ENCODE measurements around the gene VPS13C. TPM values are rescaled to one million over a fixed set of nuclear protein-coding genes. Genes with fewer than 3 reads are reported as not detected.

Gene VPS13C
- total and polyA plus RNA-seq, 7 donors, result 7.1 to 34.1 (median 24.8) TPM

DNA sequence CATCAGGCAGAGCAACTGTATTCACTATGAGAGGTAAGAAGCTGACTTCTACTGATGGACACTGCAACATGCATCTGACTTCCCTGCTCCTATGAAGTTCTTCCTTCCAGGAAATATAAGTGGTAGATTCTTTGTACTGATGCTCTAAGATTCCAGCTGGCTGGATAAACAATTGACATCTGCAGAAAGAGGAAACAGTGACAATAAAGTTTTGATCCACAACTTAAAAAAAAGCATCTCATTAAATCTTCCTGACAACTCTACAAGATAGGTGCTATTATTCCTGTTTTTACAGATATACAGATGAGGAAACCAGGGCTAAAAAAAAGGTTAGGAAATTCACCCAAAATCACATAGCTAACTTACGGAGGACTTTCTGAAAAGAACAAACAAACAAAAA lies 142.8 kb downstream of the VPS13C start:
- no peak overlapping the region for H3K27ac ChIP-seq
- ATAC-seq (no peak), DNase-seq (no peak)
- H3K9me3 ChIP-seq, result no peaks in the 10 kb centered on the region
- H3K27me3 ChIP-seq (ENCODE audit: insufficient read depth in 3 of 3, low read length in 2 of 3), result no peaks in the 10 kb centered on the region
- H3K4me1 ChIP-seq, result peaks cover 13% of the 10 kb centered on the region
- TF ChIP-seq, protein P1, sequence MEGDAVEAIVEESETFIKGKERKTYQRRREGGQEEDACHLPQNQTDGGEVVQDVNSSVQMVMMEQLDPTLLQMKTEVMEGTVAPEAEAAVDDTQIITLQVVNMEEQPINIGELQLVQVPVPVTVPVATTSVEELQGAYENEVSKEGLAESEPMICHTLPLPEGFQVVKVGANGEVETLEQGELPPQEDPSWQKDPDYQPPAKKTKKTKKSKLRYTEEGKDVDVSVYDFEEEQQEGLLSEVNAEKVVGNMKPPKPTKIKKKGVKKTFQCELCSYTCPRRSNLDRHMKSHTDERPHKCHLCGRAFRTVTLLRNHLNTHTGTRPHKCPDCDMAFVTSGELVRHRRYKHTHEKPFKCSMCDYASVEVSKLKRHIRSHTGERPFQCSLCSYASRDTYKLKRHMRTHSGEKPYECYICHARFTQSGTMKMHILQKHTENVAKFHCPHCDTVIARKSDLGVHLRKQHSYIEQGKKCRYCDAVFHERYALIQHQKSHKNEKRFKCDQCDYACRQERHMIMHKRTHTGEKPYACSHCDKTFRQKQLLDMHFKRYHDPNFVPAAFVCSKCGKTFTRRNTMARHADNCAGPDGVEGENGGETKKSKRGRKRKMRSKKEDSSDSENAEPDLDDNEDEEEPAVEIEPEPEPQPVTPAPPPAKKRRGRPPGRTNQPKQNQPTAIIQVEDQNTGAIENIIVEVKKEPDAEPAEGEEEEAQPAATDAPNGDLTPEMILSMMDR (IDR thresholded peaks at IDR 0.05), result no peak
- peaks cover 5 to 87% of the 10 kb centered on the region in 2 donors for H3K36me3 ChIP-seq (ENCODE audit: insufficient read depth in 1 of 2, low read depth in 1 of 2)
- intact Hi-C loops (cut with DNase I), result loop anchor here in 1 of 2 donors (10.0 kb wide), 1 partner anchor 57 kb away; no protein-coding TSS in a partner anchor
- WGBS, 3 donors, result 86 to 97% (median 92%) methylated on average over 1 of the region's 1 CpG
- H3K4me3 ChIP-seq, result no peak overlapping the region

DNA sequence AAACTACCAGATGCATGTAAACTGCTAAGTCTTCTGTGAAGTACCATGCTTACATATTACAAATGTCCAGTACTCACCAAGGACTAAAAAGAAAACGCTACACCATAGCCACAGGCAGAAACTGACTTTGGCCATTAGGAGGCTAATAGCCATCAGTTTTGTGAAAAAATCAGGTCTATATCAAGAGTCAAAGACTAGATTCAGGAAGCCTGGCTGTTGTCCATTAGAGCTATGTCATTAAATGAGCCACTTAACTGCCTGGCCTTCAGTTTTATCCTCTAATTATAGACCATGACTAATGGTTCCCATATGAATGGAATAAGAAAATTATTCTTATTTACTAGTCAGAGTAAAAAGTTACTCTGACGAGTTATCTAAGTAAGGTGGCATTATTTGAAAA lies 144.1 kb downstream of the VPS13C start:
- Histone ChIP-seq H3K4me1 (peaks cover 13% of the 10 kb centered on the region), H3K4me3 (no peak overlapping the region), H3K27ac (peak overlapping the region; percentile 57), H3K36me3 (ENCODE audit: insufficient read depth in 1 of 2, low read depth in 1 of 2) (peaks cover 0 to 80% of the 10 kb centered on the region in 2 donors), H3K9me3 (no peaks in the 10 kb centered on the region), H3K27me3 (ENCODE audit: insufficient read depth in 3 of 3, low read length in 2 of 3) (no peaks in the 10 kb centered on the region)
- ATAC-seq (peak; percentile 75 to 92 (median 82)), DNase-seq (no peak)
- intact Hi-C loops (cut with DNase I), result loop anchor here in 1 of 2 donors (10.0 kb wide), 1 partner anchor 59 kb away; no protein-coding TSS in a partner anchor
- TF ChIP-seq, protein P1 (IDR thresholded peaks at IDR 0.05), result no peak
- 50 to 55% (median 55%) methylated on average over 2 of the region's 2 CpGs for WGBS, 3 donors

DNA sequence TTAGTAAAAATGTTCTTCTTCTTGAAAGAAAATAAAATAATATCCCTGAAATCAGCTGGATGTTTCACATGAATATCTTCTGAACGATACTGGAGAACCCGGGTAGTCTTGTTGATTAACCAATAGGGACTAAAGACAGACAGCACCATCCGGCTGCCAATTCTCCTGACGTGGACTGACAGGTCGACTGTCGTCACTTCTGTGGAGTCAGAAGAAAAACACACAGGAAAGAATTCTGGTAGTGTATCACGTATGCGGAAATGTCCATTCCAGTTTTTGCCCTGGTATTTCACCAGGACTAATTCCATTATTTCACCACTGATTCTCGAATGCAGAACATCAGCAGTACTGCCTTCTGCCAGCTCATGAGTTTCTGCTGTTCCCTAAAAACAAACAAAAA lies 144.6 kb downstream of the VPS13C start:
- TF ChIP-seq, protein P1 (IDR thresholded peaks at IDR 0.05), result no peak
- H3K27me3 ChIP-seq (ENCODE audit: insufficient read depth in 3 of 3, low read length in 2 of 3), result no peaks in the 10 kb centered on the region
- intact Hi-C loops (cut with DNase I), result loop anchor here in 1 of 2 donors (10.0 kb wide), 1 partner anchor 59 kb away; no protein-coding TSS in a partner anchor
- H3K9me3 ChIP-seq, result no peaks in the 10 kb centered on the region
- DNase-seq (peak in 1 of 2 donors; percentile 12), ATAC-seq (peak; percentile 36 to 92 (median 66))
- WGBS, 3 donors, result 60 to 83% (median 79%) methylated on average over 9 of the region's 9 CpGs
- H3K4me3 ChIP-seq, result no peak overlapping the region
- H3K4me1 ChIP-seq, result peaks cover 13% of the 10 kb centered on the region
- peaks cover 0 to 75% of the 10 kb centered on the region in 2 donors for H3K36me3 ChIP-seq (ENCODE audit: insufficient read depth in 1 of 2, low read depth in 1 of 2)
- H3K27ac ChIP-seq, result peak overlapping the region; percentile 57

DNA sequence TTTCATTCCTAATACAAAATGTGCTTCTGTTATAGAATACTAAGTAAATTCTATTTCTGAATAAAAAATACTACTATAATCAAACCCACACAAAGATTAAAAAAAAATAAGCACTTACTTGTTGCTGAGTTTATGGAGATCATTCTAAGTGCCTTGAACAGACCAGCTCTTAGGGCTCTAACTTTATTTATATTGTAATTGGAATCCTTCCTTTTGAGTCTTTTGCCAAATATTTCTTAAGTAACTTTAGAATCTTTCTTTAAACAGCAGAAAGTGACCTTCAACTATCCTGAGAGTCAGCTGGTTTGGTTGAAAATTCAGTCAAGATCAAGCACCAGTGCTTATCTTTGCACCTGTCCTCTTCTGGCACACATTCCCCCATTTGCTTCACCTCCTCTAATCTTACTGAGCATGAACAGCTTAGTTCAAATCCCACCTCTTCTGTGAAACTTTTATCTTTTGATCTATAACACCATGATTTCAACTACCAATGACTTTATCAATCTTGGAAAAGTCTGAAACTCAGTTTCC lies 149.3 kb downstream of the VPS13C start:
- no peak overlapping the region for H3K27ac ChIP-seq
- H3K4me1 ChIP-seq, result peaks cover 2% of the 10 kb centered on the region
- H3K9me3 ChIP-seq, result no peaks in the 10 kb centered on the region
- peaks cover 0 to 72% of the 10 kb centered on the region in 2 donors for H3K36me3 ChIP-seq (ENCODE audit: insufficient read depth in 1 of 2, low read depth in 1 of 2)
- no peaks in the 10 kb centered on the region for H3K27me3 ChIP-seq (ENCODE audit: insufficient read depth in 3 of 3, low read length in 2 of 3)
- ATAC-seq, result no peak
- DNase-seq, result no peak
- TF ChIP-seq, protein P1 (IDR thresholded peaks at IDR 0.05), result no peak
- intact Hi-C loops (cut with DNase I), result loop anchor here in 1 of 2 donors (10.0 kb wide), 1 partner anchor 64 kb away; no protein-coding TSS in a partner anchor
- H3K4me3 ChIP-seq, result no peak overlapping the region

DNA sequence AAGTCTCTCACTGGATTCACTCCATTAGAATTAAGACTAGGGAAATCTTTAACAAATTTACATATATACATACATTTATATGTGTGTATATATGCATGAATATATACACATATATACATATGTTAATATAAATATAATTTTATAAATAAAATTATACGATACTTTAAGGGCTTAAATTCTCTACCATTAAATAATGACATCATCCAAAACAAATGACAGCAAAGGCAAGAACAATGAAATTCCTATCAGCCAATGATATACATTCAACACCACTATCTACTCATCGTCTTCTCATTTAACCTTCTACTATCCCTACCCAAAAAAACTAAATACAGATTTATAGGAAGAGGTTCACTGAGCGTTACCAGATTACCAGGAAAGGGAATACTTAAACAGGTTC lies 152.0 kb downstream of the VPS13C start:
- no peak overlapping the region for H3K4me3 ChIP-seq
- H3K9me3 ChIP-seq, result no peaks in the 10 kb centered on the region
- no peak for ATAC-seq
- H3K27ac ChIP-seq, result no peak overlapping the region
- DNase-seq, result no peak
- H3K4me1 ChIP-seq, result no peaks in the 10 kb centered on the region
- TF ChIP-seq, protein P1 (IDR thresholded peaks at IDR 0.05), result no peak
- intact Hi-C loops (cut with DNase I), result no loop called here
- WGBS, 3 donors, result 98 to 100% (median 99%) methylated on average over 3 of the region's 3 CpGs
- H3K36me3 ChIP-seq (ENCODE audit: insufficient read depth in 1 of 2, low read depth in 1 of 2), result peaks cover 0 to 69% of the 10 kb centered on the region in 2 donors
- H3K27me3 ChIP-seq (ENCODE audit: insufficient read depth in 3 of 3, low read length in 2 of 3), result no peaks in the 10 kb centered on the region

All from psoas muscle (tissue), 8 donors.